Measurements from ENCODE around the gene C1orf159.

C1orf159 gene

DNA sequence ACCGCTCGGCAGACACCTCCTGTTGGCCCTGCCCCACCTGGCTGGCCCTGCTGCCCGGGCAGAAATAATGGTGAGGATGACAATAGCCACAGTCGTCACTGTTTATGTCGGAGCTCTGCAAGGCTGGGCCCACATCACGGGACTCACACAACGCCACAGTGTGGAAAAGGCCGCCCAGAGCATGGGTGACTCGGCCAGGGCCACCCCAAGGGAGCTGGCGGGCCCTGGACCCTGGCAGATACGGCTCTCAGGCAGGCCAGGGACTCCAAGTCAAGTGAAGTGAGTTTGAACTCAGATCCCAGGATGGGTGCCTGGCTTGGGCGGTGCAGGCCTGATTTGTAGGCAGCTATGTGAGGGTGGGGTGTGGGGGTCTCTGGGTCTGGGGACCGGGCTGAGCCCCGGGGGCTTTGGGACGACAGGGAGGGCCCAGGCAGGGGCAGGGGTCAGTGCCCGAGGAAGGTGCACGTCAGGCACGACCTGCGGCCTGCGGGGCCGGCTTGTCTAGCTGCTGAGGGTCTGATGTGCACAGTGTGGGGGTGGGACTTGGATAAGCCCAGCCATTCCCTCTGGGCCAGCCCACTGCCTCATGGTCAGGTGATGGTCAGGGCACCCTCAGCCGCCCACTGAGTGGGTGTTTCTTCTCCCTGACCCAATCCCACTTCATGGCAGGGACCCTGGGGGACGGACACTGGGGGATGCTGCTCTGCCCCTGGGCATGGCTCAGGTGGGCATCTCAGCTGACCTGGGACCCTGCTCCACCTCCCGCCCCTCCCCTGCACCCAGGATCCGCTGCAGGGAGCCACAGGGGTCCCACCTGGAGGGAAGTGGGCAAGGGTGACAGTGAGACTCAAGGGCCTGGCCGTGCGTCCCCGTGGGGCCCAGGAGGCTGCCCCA is 42.8 kb downstream of the C1orf159 start:
- TF ChIP-seq, protein P1, sequence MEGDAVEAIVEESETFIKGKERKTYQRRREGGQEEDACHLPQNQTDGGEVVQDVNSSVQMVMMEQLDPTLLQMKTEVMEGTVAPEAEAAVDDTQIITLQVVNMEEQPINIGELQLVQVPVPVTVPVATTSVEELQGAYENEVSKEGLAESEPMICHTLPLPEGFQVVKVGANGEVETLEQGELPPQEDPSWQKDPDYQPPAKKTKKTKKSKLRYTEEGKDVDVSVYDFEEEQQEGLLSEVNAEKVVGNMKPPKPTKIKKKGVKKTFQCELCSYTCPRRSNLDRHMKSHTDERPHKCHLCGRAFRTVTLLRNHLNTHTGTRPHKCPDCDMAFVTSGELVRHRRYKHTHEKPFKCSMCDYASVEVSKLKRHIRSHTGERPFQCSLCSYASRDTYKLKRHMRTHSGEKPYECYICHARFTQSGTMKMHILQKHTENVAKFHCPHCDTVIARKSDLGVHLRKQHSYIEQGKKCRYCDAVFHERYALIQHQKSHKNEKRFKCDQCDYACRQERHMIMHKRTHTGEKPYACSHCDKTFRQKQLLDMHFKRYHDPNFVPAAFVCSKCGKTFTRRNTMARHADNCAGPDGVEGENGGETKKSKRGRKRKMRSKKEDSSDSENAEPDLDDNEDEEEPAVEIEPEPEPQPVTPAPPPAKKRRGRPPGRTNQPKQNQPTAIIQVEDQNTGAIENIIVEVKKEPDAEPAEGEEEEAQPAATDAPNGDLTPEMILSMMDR (IDR thresholded peaks at IDR 0.05; ENCODE audit: borderline replicate concordance, insufficient read depth, low read depth, low read length), result no peak
- H3K4me3 ChIP-seq (ENCODE audit: low read depth, low read length), result no peak overlapping the region

- no peak overlapping the region for H3K4me3 ChIP-seq (ENCODE audit: low read depth, low read length)
- TF ChIP-seq, protein P1 (IDR thresholded peaks at IDR 0.05; ENCODE audit: borderline replicate concordance, insufficient read depth, low read depth, low read length), result no peak
Observed at GRCh38 chr1:1072299-1072848, 43.5 kb downstream of the C1orf159 start.

GRCh38 chr1:1071486-1072298 is 44.2 kb downstream of the C1orf159 start:
- no peak overlapping the region for H3K4me3 ChIP-seq (ENCODE audit: low read depth, low read length)
- TF ChIP-seq, protein P1 (IDR thresholded peaks at IDR 0.05; ENCODE audit: borderline replicate concordance, insufficient read depth, low read depth, low read length), result no peak

DNA sequence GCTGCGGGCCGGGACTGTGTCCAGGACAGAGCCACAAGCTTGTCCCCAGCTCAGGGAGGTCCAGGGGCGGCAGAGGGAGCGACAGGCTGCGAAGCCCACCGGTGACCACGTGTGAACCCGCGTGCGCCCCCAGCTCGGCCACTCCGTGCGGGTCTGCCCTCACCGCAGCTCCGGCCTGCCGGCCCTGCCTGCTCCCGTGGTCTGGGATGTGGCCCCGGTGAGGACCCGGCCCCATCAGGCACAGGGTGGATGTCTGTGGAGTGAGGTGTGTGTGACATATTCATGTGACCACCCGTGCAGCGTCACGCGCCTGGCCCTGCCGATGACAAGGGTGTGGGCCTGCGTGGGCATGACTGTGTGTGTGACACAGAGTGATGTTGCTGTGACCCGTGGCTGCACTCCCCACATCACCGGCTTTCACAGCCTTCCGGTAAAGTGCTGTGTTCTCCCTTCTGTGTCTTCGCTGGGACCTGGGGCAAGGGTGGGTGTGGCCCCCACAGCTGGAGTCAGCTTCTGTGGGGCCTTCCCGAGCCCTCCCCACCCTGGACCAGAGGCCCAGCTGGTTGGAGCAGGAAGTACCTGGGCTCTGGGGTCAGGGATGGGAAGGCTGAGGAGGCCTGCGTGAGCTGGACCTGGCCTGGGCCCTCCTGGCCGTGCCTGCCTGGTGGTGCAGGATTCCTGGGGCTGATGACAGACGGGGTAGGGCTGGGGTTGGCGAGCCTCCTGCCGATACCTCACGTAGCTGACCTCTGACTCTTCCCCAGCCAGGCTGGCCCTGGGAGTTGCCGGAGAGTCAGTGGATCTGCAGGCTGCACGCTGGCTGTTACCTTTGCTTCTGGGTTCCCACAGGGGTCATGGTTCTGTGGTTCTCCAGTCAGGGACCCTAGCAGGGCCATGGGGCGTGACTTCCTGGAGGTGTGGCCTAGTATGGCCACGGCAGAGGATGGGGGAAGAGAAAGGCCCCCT is 45.9 kb downstream of the C1orf159 start:
- TF ChIP-seq, protein P1 (IDR thresholded peaks at IDR 0.05; ENCODE audit: borderline replicate concordance, insufficient read depth, low read depth, low read length), result no peak
- no peak overlapping the region for H3K4me3 ChIP-seq (ENCODE audit: low read depth, low read length)

GRCh38 chr1:1069056-1069710 is 46.7 kb downstream of the C1orf159 start:
- H3K4me3 ChIP-seq (ENCODE audit: low read depth, low read length), result peak overlapping the region; percentile 73
- TF ChIP-seq, protein P1 (IDR thresholded peaks at IDR 0.05; ENCODE audit: borderline replicate concordance, insufficient read depth, low read depth, low read length), result no peak

All from GM12875 (cell line).